ENCODE data around the gene GAN.

GAN gene

GRCh38 chr16:81431554-81432353, 117.0 kb downstream of the GAN start:
- DNase-seq (ENCODE audit: low spot score): no peak

- DNase-seq (ENCODE audit: low spot score): no peak
Measured at GRCh38 chr16:81432937-81433557, 118.3 kb downstream of the GAN start.

GRCh38 chr16:81435103-81435502, 120.3 kb downstream of the GAN start:
- DNase-seq (ENCODE audit: low spot score): no peak

GRCh38 chr16:81435567-81435966, 120.8 kb downstream of the GAN start:
- no peak for DNase-seq (ENCODE audit: low spot score)

- no peak for DNase-seq (ENCODE audit: low spot score)
Measured at GRCh38 chr16:81436386-81436785, 121.6 kb downstream of the GAN start.

GRCh38 chr16:81437865-81438264, 123.1 kb downstream of the GAN start:
- no peak for DNase-seq (ENCODE audit: low spot score)
